ENCODE measurements around the gene PSMG4. TPM values are rescaled to one million over a fixed set of nuclear protein-coding genes. Genes with fewer than 3 reads are reported as not detected.

PSMG4 gene
- total and polyA plus RNA-seq, 10 of the 15 experiments (the other 5 are each of a cell fraction or from before 2014, with no cell fraction given), result 7.1 to 62.6 (median 29.8) TPM

DNA sequence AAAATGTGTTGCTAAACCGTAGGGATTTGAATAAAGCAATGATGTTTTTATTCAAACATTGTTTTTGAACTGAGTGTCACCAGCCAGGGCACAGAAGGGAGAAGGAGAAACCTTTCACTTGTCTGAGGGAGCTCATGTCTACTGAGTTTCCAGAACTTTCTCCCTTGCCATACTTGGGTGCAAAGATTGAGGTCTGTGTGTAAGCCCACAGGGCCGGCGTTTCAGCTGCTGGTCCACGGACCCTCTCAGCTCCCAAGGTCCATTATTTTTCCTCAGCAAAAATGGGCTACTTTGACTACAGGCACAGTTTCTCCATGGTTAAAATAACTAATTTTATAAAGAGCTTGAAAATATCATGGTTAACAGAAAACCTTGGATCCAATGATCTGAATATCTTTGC, 32.6 kb downstream of the PSMG4 start:
- no peaks in the 10 kb centered on the region for H3K9me3 ChIP-seq (replicated peaks; ENCODE audit: control insufficient read depth, insufficient read depth, low read length)
- no peak overlapping the region for H3K9ac ChIP-seq (ENCODE audit: control insufficient read depth, insufficient read depth, low read length)
- no peaks in the 10 kb centered on the region for H3K27me3 ChIP-seq (replicated peaks in 1 of 2; ENCODE audit: control insufficient read depth in 2 of 2, insufficient read depth in 2 of 2, low read length in 1 of 2)
- H2AFZ ChIP-seq (ENCODE audit: control insufficient read depth, low read depth, low read length), result no peak overlapping the region
- TF ChIP-seq PML (IDR thresholded peaks at IDR 0.05; ENCODE audit: low read length), result no peak
- no peak for TF ChIP-seq RAD21 (IDR thresholded peaks at IDR 0.05; ENCODE audit: insufficient read depth, low read depth, low read length)
- no peak for TF ChIP-seq SIN3A (IDR thresholded peaks at IDR 0.05; ENCODE audit: low read depth, low read length)
- no peak for TF ChIP-seq CREM (IDR thresholded peaks at IDR 0.05; ENCODE audit: low read depth)
- no peak for TF ChIP-seq FOS (IDR thresholded peaks at IDR 0.05; ENCODE audit: borderline replicate concordance, extremely low read depth, insufficient read length)
- no peak for TF ChIP-seq NRF1 (conservative IDR thresholded peaks at IDR 0.05; ENCODE audit: low read depth, low read length)
- TF ChIP-seq CREB1 (IDR thresholded peaks at IDR 0.05; ENCODE audit: low read depth), result no peak
- no peak for TF ChIP-seq ASH2L (IDR thresholded peaks at IDR 0.05; ENCODE audit: borderline replicate concordance, low read depth)
- ChIA-PET RAD21 (ENCODE audit: unreplicated experiment) (interaction anchor here (1.0 to 1.4 kb wide), 2 partner anchors 9 to 12 kb away, joined by 3 to 4 read pairs; no protein-coding TSS in a partner anchor), POLR2A (no interaction called here), SMC1A (ENCODE audit: uncharacterized antibody, unreplicated experiment) (interaction anchor here (0.7 to 1.1 kb wide), 3 partner anchors 12 to 440 kb away, joined by 3 to 4 read pairs (median 3); no protein-coding TSS in a partner anchor), CTCF (interaction anchor here (1.0 to 1.2 kb wide), 2 partner anchors 11 to 121 kb away, joined by 3 to 4 read pairs; no protein-coding TSS in a partner anchor)
- 72% methylated on average over 4 of the region's 4 CpGs for WGBS (ENCODE audit: insufficient coverage, insufficient replicate concordance, low lambda C conversion rate, missing lambda C conversion rate)
- H3K4me2 ChIP-seq (ENCODE audit: control insufficient read depth, insufficient read depth), result no peak overlapping the region
- no peak for ATAC-seq
- H3K4me3 ChIP-seq, result no peak overlapping the region
- H3K27ac ChIP-seq (ENCODE audit: control insufficient read depth, insufficient read depth), result no peak overlapping the region
- no peak for FAIRE-seq
- BruUV-seq (replicated peaks), result no TSS peak
- no peaks in the 10 kb centered on the region for H4K20me1 ChIP-seq (ENCODE audit: control insufficient read depth, insufficient read depth)
- no peaks in the 10 kb centered on the region for H3K4me1 ChIP-seq (ENCODE audit: control insufficient read depth, insufficient read depth, low read length)
- intact Hi-C loops (cut with micrococcal nuclease; ENCODE audit: unreplicated experiment) (no loop called here), in situ Hi-C loops (cut with MboI) (no loop called here)
- DNase-seq (ENCODE audit: low read depth, low spot score), result no peak
- H3K79me2 ChIP-seq (ENCODE audit: control insufficient read depth, insufficient read depth, low read length), result no peaks in the 10 kb centered on the region
- no peaks in the 10 kb centered on the region for H3K36me3 ChIP-seq (ENCODE audit: control insufficient read depth in 2 of 2, insufficient read depth in 2 of 2, low read length in 1 of 2)

DNA sequence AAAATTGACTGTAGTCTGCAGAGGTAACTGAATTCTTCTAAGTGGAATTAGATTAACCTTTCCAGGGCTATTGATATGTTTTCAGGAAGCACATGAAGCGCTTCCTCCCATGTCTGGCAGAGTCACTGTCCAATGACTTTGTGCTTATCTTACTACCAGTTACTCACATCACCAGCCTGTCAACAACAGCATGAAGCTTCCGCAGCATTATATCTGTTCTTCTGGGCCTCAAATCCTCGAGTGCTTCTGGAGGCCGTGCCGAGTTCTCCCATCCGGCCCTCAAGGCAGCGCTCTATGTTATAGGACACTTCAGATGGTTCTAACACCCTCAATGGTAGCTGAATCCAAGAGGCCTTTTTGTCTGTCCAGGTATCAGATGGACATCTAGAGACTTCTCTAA, 33.2 kb downstream of the PSMG4 start:
- TF ChIP-seq NFYA (IDR thresholded peaks at IDR 0.05; ENCODE audit: borderline replicate concordance, low read depth, low read length), result no peak
- TF ChIP-seq ASH2L (IDR thresholded peaks at IDR 0.05; ENCODE audit: borderline replicate concordance, low read depth), result no peak
- no peak for TF ChIP-seq SMAD5 (IDR thresholded peaks at IDR 0.05; ENCODE audit: low read depth)
- TF ChIP-seq MEF2A (IDR thresholded peaks at IDR 0.05; ENCODE audit: insufficient read depth, low read depth, low read length), result no peak
- no peak for TF ChIP-seq RB1 (IDR thresholded peaks at IDR 0.05; ENCODE audit: borderline replicate concordance)
- no peak for TF ChIP-seq RUNX3 (IDR thresholded peaks at IDR 0.05; ENCODE audit: low read length)
- TF ChIP-seq SKIL (IDR thresholded peaks at IDR 0.05; ENCODE audit: low read depth, poor library complexity, severe bottlenecking), result no peak
- intact Hi-C loops (cut with micrococcal nuclease; ENCODE audit: unreplicated experiment) (no loop called here), in situ Hi-C loops (cut with MboI) (no loop called here)
- WGBS (ENCODE audit: insufficient coverage, insufficient replicate concordance, low lambda C conversion rate, missing lambda C conversion rate), result 63% methylated on average over 7 of the region's 7 CpGs
- ATAC-seq (no peak), FAIRE-seq (no peak), DNase-seq (ENCODE audit: low read depth, low spot score) (no peak)
- Histone ChIP-seq H3K4me2 (ENCODE audit: control insufficient read depth, insufficient read depth) (no peak overlapping the region), H3K79me2 (ENCODE audit: control insufficient read depth, insufficient read depth, low read length) (no peaks in the 10 kb centered on the region), H3K4me3 (no peak overlapping the region), H3K9ac (ENCODE audit: control insufficient read depth, insufficient read depth, low read length) (no peak overlapping the region), H3K4me1 (ENCODE audit: control insufficient read depth, insufficient read depth, low read length) (no peaks in the 10 kb centered on the region), H3K27ac (ENCODE audit: control insufficient read depth, insufficient read depth) (no peak overlapping the region), H4K20me1 (ENCODE audit: control insufficient read depth, insufficient read depth) (no peaks in the 10 kb centered on the region), H3K36me3 (ENCODE audit: control insufficient read depth in 2 of 2, insufficient read depth in 2 of 2, low read length in 1 of 2) (no peaks in the 10 kb centered on the region), H3K27me3 (replicated peaks in 1 of 2; ENCODE audit: control insufficient read depth in 2 of 2, insufficient read depth in 2 of 2, low read length in 1 of 2) (no peaks in the 10 kb centered on the region), H3K9me3 (replicated peaks; ENCODE audit: control insufficient read depth, insufficient read depth, low read length) (no peaks in the 10 kb centered on the region), H2AFZ (ENCODE audit: control insufficient read depth, low read depth, low read length) (no peak overlapping the region)
- ChIA-PET POLR2A (no interaction called here), RAD21 (ENCODE audit: unreplicated experiment) (interaction anchor here (1.0 to 1.4 kb wide), 2 partner anchors 10 to 12 kb away, joined by 3 to 4 read pairs; no protein-coding TSS in a partner anchor), CTCF (interaction anchor here (1.2 kb wide), 1 partner anchor 120 kb away, joined by 3 read pairs; no protein-coding TSS in a partner anchor), SMC1A (ENCODE audit: uncharacterized antibody, unreplicated experiment) (interaction anchor here (1.0 to 1.1 kb wide), 2 partner anchors 12 to 440 kb away, joined by 3 to 4 read pairs; no protein-coding TSS in a partner anchor)
- no TSS peak for BruUV-seq (replicated peaks)

Measured in GM12878 (cell line).